ENCODE measurements around the gene GTPBP2.
A peak's percentile ranks its signal among the peaks of the same experiment; 100 is the strongest.

Gene GTPBP2

DNA sequence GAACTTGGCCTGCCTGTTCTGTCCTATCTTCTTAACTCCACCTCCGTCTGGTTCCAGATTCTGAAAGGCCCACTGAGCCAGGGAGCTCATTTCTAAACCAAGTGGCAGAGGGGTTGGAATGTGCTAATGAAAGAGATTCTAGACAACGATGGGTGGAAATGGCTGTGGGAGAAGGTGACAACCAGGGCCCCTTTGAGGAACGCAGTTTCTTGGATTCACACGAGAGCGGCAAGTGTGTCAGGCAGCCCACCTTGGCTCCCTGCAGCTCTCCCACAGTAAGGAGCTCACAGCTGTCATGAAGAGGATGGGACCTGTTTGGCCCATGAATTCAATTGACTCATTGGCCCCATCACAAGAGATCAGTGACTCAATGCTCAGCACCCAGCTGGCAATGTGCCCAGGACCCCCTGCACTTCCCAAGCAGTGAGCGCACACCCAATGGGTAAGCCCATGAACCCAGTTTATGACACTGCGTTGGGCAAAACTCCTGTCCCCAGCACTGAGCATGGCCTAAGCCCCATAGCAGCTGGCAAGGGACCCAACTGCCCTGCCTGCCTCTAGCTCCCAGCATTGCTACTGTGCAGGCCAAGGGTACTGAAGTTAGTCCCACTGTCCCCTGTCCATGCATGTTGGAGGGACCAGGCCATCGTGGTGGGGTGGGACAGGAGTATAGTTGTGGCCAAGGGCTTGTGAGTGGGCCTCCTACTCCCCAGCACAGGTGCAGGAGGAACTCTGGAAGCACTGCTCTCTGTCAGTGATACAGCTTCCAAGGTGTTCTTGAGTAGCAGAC, 42.1 kb upstream of the GTPBP2 start:
- H3K9me3 ChIP-seq (ENCODE audit: low read depth, low read length), result no peaks in the 10 kb centered on the region
- H3K9ac ChIP-seq (ENCODE audit: insufficient read length), result no peak overlapping the region
- H3K4me3 ChIP-seq, result no peak overlapping the region
- TF ChIP-seq EZH2 (IDR thresholded peaks at IDR 0.05), result no peak
- no peak for TF ChIP-seq POLR2AphosphoS5 (IDR thresholded peaks at IDR 0.05; ENCODE audit: borderline replicate concordance, low read depth, low read length)
- no peak for TF ChIP-seq FOXP2 (optimal IDR thresholded peaks at IDR 0.05; ENCODE audit: control extremely low read depth, extremely low read length, insufficient read depth)
- DNase-seq (ENCODE audit: low read depth, low spot score), result no peak
- peak overlapping the region; percentile 62; the same call in 1 of the 2 replicates for H3K27ac ChIP-seq
- H3K36me3 ChIP-seq (ENCODE audit: insufficient read depth, low read length), result peaks cover 48% of the 10 kb centered on the region; the same call in 1 of the 2 replicates

DNA sequence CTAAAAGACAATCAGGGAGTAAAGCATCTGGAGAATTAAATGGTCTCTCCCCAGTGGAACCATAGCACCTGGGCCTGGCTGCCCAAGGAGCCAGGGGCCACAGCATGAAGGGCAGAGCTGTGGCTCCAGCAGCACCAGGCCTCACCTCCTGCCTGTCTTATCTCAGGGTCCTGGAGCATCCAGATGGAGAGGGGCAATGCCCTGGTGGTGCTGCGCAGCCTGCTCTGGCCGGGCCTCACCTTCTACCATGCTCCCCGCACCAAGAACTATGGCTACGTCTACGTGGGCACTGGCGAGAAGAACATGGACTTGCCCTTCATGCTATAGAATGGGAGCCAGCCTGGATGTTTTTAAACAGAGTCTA, 41.5 kb upstream of the GTPBP2 start:
- Histone ChIP-seq H3K9ac (ENCODE audit: insufficient read length) (no peak overlapping the region), H3K4me3 (no peak overlapping the region), H3K27ac (peak overlapping the region; percentile 62; the same call in 1 of the 2 replicates), H3K9me3 (ENCODE audit: low read depth, low read length) (no peaks in the 10 kb centered on the region), H3K36me3 (ENCODE audit: insufficient read depth, low read length) (peaks cover 48% of the 10 kb centered on the region; the same call in 1 of the 2 replicates)
- DNase-seq (ENCODE audit: low read depth, low spot score), result no peak
- TF ChIP-seq FOXP2 (optimal IDR thresholded peaks at IDR 0.05; ENCODE audit: control extremely low read depth, extremely low read length, insufficient read depth) (no peak), POLR2AphosphoS5 (IDR thresholded peaks at IDR 0.05; ENCODE audit: borderline replicate concordance, low read depth, low read length) (no peak), EZH2 (IDR thresholded peaks at IDR 0.05) (no peak)

DNA sequence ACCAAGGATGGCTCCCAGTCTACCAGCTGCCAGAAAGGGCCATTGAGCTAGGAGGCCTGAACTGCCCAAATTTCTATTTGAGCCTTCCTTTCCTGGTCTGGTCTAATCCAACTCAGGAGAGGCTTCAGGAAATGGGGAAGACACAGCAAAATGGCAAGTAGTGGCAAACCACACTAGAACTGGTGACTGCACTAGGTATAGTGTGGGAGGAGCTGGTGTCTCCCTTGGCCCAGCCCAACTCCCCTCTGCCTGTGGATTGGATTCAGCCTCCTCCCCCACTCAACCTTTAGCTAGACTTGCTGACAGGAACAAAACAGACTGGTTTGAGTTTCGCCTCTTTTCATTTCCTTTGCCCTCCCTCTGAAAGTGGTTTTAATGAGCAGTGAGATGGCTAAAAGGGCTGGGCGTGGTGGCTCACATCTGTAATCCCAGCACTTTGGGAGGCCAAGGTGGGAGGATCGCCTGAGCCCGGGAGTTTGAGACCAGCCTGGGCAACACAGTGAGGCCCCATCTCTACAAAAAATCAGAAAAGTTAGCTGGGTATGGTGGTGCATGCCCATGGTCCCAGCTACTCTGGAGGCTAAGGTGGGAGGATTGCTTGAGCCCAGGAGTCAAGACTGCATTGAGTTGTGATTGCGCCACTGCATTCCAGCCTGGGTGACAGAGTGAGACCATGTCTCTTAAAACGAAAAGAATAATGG, 41.0 kb upstream of the GTPBP2 start:
- DNase-seq (ENCODE audit: low read depth, low spot score), result no peak
- Histone ChIP-seq H3K4me3 (peak overlapping the region; percentile 18; the same call in 1 of the 2 replicates), H3K9ac (ENCODE audit: insufficient read length) (peak overlapping the region; percentile 20), H3K27ac (peak overlapping the region; percentile 76), H3K9me3 (ENCODE audit: low read depth, low read length) (no peaks in the 10 kb centered on the region), H3K36me3 (ENCODE audit: insufficient read depth, low read length) (peaks cover 43% of the 10 kb centered on the region; the same call in 1 of the 2 replicates)
- TF ChIP-seq FOXP2 (optimal IDR thresholded peaks at IDR 0.05; ENCODE audit: control extremely low read depth, extremely low read length, insufficient read depth), result no peak
- peak; percentile 67 for TF ChIP-seq POLR2AphosphoS5 (IDR thresholded peaks at IDR 0.05; ENCODE audit: borderline replicate concordance, low read depth, low read length)

DNA sequence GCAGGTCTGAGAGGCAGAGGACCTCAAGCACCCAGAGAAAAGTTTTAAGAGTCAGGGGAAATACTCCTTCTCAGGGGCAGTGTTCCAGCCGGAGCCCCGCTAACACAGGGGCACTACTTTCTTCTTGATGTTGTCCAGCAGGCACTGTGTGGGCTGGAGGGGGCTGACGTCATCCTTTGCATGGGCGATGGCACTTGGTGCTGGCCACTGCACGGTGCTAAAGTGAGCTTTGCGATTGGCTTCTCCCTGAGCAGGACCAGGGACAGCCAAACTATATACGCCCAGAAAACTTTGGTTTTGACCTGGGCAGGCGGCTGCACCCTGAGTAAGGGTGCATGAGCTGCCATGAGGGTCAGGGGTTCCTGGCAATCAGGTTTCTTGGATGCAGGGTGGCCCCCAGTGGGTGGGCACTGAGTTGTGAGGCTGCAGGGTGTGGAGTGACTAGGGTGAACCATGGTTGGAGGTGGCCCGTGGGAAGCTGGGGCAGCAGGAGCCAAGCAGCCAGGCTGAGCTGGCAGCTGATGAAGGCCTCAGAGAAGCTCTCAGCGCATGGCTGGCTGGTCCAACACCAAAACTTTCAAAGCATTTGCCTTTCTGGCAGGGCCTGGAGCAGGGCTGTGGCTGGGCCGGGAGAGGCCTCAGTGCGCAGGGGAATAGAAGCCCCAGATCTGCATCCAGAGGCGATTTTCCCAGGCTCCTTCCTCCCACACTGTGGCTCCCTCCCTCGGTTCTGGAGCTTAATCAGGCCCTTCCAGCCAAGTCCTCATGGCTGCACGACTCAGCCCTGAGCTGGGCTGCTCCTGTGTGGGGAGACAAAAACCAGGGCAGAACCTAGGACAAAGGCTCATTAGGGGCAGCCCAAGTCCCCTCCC, 40.2 kb upstream of the GTPBP2 start:
- no peak for DNase-seq (ENCODE audit: low read depth, low spot score)
- H3K36me3 ChIP-seq (ENCODE audit: insufficient read depth, low read length), result peaks cover 35% of the 10 kb centered on the region; the same call in 1 of the 2 replicates
- H3K4me3 ChIP-seq, result peak overlapping the region; percentile 18; the same call in 1 of the 2 replicates
- TF ChIP-seq EZH2 (IDR thresholded peaks at IDR 0.05) (no peak), POLR2AphosphoS5 (IDR thresholded peaks at IDR 0.05; ENCODE audit: borderline replicate concordance, low read depth, low read length) (no peak), FOXP2 (optimal IDR thresholded peaks at IDR 0.05; ENCODE audit: control extremely low read depth, extremely low read length, insufficient read depth) (no peak)
- H3K9ac ChIP-seq (ENCODE audit: insufficient read length), result peak overlapping the region; percentile 20
- H3K27ac ChIP-seq, result peak overlapping the region; percentile 76
- H3K9me3 ChIP-seq (ENCODE audit: low read depth, low read length), result no peaks in the 10 kb centered on the region

DNA sequence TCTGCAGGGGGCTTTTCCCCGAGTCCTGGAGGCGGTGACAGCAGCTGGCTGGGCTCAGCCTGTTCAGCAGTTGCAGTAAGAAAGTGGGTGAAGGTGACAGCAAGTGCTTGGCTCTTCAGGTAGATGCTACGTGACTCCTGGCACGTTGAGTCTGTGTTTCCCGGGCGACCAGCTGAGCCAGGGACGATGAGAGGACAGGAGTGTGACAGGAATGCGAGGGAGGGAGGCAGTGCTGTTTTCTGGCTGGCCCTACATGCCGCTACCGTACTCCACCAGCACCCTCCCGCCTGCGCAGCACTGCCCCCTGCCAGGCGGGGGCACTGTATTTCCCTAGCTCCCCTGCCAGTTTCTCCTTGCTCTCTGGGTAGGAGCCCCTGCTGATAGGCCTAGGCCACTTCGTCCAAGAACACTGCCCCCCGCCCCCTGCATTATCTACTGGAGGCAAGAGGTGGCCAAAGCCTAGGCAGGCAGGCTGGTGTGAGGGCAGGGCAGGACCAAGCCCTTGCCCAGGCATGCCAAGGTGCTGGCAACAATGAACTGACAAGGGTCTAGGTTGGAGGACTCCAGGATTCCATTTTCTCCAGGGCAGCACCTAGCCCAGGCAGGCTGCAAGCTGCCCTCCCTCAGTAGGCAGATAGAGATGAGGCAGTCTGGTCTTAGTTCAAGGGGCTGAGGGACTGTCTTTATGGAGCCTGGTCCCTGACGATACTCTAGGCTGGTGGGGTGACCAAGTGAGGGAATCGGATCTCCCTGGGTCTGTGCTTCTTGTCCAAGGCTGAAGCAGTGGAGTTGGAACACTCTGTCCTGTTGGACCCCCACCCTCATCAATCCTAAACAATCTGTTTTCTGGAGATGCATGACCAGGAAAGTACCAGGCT, 39.3 kb upstream of the GTPBP2 start:
- Histone ChIP-seq H3K9me3 (ENCODE audit: low read depth, low read length) (no peaks in the 10 kb centered on the region), H3K9ac (ENCODE audit: insufficient read length) (no peak overlapping the region), H3K4me3 (no peak overlapping the region), H3K27ac (no peak overlapping the region), H3K36me3 (ENCODE audit: insufficient read depth, low read length) (peaks cover 27% of the 10 kb centered on the region; the same call in 1 of the 2 replicates)
- TF ChIP-seq FOXP2 (optimal IDR thresholded peaks at IDR 0.05; ENCODE audit: control extremely low read depth, extremely low read length, insufficient read depth) (no peak), POLR2AphosphoS5 (IDR thresholded peaks at IDR 0.05; ENCODE audit: borderline replicate concordance, low read depth, low read length) (peak; percentile 15), EZH2 (IDR thresholded peaks at IDR 0.05) (no peak)
- DNase-seq (ENCODE audit: low read depth, low spot score), result no peak

DNA sequence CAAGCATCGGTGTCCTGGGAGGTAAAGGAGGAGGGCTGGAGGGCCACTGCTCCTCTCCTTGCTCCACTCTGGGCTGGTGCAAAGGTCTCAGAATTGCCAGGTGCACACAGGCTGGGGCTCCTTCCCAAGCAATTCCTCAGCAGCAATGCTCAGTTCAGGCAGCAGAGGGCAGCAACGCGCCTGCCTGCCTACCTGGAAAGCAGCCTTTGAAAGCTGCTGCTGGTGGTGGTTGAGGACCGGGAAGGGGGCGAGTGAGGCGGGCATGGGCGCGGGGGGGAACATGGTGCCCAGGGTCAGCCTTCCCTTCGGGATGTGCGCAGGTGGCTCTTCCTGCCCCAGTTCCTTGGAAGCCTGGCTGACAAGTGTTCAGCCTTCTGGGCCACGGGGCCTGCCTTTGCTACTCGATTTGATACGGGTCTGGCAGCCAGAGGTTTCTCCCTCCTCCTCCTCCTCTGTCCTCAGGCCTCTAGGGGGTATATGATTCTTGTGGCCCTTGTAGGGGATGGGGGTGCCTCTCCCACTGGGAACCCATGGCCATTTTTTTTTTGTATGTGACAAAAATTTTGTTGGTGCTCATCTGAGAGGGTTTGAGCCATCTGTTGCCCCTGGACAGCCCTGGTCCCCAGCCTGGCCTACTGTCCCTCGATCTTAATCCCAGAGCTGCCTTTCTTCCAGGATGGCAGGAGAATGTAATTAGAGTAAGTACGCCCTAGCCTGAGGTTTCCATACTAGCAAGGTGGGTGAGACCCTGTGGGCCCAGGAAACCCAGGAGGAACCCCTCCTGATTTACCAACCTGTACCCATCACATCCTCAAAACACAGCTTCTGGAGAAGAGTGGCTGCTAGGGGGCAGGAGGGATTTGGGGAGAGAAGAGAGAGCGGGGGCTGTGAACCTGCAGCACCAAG, 38.4 kb upstream of the GTPBP2 start:
- Histone ChIP-seq H3K36me3 (ENCODE audit: insufficient read depth, low read length) (peaks cover 20% of the 10 kb centered on the region; the same call in 1 of the 2 replicates), H3K4me3 (peak overlapping the region; percentile 64), H3K9ac (ENCODE audit: insufficient read length) (no peak overlapping the region), H3K9me3 (ENCODE audit: low read depth, low read length) (no peaks in the 10 kb centered on the region), H3K27ac (no peak overlapping the region)
- no peak for DNase-seq (ENCODE audit: low read depth, low spot score)
- TF ChIP-seq POLR2AphosphoS5 (IDR thresholded peaks at IDR 0.05; ENCODE audit: borderline replicate concordance, low read depth, low read length), result no peak
- no peak for TF ChIP-seq EZH2 (IDR thresholded peaks at IDR 0.05)
- TF ChIP-seq FOXP2 (optimal IDR thresholded peaks at IDR 0.05; ENCODE audit: control extremely low read depth, extremely low read length, insufficient read depth), result no peak

Data from SK-N-MC (cell line).